ENCODE measurements around the gene STRIP2.
A peak's percentile ranks its signal among the peaks of the same experiment; 100 is the strongest.
"Not testable (repeated sequence)": the region's sequence is repeated elsewhere in the genome, so short reads cannot be mapped to it uniquely, and the experiment has no call there.

Gene STRIP2

DNA sequence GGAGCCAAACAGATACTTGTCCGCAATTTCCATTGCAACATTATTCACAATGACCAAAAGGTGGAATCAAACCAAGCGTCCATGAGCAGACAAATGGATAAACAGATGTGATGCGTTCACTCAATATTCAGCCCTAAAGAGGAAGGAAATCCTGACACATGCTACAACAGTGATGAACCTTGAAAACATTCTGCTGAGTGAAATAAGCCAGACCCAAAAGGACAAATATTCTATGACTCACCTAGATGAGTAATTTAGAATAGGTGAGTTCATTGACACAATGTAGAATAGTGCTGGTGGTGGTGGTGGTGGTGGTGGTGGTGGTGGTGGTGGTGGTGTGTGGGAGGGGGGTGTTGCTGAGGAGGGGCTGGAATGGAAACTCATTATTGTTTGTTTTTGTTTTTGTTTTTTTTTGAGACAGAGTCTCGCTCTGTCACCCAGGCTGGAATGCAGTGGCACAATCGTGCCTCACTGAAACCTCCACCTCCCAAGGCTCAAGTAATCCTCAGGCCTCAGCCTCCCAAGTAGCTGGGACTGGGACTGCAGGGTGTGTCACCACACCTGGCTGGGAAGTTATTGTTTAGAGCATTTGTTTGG lies 96.7 kb downstream of the STRIP2 start:
- peak; percentile 64 for DNase-seq (ENCODE audit: low read depth, low spot score)

DNA sequence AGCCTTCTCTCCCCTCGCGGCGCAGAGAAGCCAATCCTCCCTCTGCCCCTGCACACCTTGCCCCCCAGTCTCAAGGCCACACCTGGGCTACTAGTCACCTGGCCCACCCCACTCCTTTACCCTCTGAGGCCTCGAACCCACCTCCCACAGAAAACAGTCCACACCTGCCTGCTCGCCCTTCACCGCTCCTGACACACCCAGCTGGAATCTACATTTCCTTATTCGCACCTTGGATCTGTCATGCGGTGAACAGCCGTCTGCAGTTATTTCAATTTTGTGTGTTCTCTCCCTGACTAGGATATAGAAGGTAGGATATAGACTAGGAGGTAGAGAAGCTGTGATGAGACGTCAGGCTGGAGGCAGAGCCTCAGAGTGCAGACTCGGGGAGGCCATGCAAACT lies 97.5 kb downstream of the STRIP2 start:
- no peak for DNase-seq (ENCODE audit: low read depth, low spot score)

DNA sequence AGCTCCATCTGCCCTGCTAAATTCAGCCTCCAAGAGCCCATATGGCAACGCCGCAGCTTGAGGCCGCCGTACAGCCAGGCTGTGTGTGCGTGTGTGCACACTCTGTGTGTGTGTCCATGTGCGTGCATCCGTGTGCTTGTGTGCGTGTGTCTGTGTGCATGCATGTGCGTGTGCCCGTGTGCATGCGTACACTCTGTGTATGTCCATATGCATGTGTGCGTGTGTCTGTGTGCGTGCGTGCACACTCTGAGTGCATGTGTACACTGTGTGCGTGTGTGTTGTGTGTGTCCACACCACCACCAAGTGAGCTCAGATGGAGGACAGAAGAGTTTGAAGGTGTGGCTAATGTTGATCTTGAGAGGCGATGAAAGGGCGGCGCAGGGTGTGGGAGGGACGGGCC lies 98.1 kb downstream of the STRIP2 start:
- no peak for DNase-seq (ENCODE audit: low read depth, low spot score)

DNA sequence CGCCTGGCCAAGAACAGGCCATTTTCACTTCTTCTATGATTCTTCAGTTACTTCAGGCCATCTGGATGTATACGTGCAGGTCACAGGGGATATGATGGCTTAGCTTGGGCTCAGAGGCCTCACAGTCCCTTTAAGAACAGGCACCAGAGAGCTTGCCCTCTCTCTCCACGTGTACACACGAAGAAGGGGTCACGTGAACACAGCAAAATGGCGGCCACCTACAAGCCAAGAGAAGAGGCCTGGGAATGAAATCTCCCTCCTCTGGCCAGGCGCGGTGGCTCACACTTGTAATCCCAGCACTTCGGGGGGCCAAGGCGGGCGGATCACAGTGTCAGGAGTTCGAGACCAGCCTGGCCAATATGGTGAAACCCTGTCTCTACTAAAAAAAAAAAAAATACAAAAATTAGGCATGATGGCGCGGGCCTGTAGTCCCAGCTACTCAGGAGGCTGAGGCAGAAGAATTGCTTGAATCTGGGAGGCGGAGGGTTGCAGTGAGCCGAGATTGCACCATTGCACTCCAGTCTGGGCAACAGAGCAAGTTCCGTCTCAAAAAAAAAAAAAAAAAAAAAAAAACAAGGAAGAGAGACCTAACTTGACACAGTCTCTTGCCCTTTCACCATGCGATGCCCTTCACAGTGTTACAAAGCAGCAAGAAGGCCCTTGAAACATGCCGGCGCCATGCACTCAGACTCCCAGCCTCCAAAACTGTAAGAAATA lies 100.5 kb downstream of the STRIP2 start:
- not testable (repeated sequence) for DNase-seq (ENCODE audit: low read depth, low spot score)

DNA sequence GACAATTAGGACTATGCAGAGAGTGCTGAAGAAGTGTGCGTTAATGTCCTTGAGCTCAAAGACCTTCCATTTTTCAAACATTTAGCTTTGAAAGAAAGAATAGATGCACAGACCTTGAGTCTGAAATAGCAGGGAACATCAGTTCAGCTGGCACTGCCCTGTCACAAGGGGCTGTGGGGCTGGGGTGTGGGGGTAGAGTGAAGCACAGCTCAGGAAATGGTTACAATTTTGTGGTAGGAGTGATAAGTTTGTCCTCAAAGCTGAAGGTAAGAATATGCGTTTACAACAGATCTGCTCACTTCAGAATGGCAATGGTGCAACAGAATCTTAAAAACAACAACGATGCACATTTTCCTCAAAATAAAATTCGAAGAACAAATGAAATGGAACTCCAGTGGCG lies 101.7 kb downstream of the STRIP2 start:
- no peak for DNase-seq (ENCODE audit: low read depth, low spot score)

DNA sequence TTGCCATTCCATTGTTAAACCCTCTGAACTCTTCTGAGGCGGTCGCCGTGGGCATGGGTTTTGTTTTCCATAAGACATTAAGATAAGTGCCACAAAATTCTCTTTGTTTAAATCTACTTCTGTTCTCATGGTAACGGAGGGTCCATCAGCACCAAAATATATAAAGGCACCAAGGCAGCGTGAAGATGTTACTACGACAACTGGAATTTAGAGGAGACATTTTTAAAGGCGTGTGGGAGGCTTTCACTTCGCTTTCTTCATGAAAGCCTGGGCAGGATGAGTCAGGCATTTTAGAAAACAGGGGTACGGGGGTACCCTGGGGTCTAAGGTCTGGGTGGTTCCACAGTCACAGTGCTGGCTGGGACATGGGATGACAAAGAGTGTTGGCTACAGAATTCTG lies 102.1 kb downstream of the STRIP2 start:
- DNase-seq (ENCODE audit: low read depth, low spot score), result no peak

Measured in astrocyte of the hippocampus (primary cell).